LNCaP clone FGC (cell line): Measurements from ENCODE around the gene SV2C.
A peak's percentile ranks its signal among the peaks of the same experiment; 100 is the strongest.
"Not testable (repeated sequence)": the region's sequence is repeated elsewhere in the genome, so short reads cannot be mapped to it uniquely, and the experiment has no call there.

Source experiments
- DNase-seq: peaks from one replicate; pipeline ENCODE4 v3.0.0-alpha.2; 2011; ENCODE audit warnings: low read depth
- H3K4me3 ChIP-seq: 2 replicates; pipeline ENCODE4 v1.5.1; 2011; ENCODE audit warnings: mild to moderate bottlenecking, low read depth, low read length, control low read depth
- CTCF ChIP-seq: IDR thresholded peaks from 2 replicates; pipeline ENCODE4 v1.5.1; 2012; ENCODE audit warnings: mild to moderate bottlenecking; ENCODE audit not compliant: control insufficient read depth, insufficient read depth; ENCODE audit errors: extremely low read depth

Gene SV2C

GRCh38 chr5:76333571-76333970, 250.4 kb downstream of the SV2C start:
- no peak overlapping the region for H3K4me3 ChIP-seq
- no peak for DNase-seq
- TF ChIP-seq CTCF: no peak

DNA sequence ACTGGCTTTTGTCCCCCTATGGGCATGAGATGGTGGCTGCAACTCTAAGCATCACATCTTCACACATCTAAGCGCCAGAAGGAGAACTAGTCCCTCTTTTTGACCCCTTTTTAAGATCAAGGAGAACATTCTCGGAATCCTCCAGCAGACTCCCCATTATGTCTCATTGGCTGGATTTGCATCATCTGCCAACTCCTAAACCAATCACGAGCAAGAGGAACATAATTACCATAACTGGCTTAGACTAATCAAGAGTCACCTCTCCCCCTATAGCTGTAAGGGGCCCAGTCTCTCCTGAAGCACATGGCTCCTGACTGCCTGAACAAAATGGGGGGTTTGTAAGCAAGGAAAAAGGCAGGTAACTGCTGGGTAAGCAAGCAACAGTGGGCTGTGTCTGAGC, 251.4 kb downstream of the SV2C start:
- H3K4me3 ChIP-seq: no peak overlapping the region
- no peak for DNase-seq
- no peak for TF ChIP-seq CTCF

- DNase-seq, H3K4me3 ChIP-seq: not testable (repeated sequence)
Observed at GRCh38 chr5:76335451-76335850, 252.3 kb downstream of the SV2C start.

- not testable (repeated sequence) for H3K4me3 ChIP-seq
Observed at GRCh38 chr5:76336253-76336809, 253.1 kb downstream of the SV2C start.

DNA sequence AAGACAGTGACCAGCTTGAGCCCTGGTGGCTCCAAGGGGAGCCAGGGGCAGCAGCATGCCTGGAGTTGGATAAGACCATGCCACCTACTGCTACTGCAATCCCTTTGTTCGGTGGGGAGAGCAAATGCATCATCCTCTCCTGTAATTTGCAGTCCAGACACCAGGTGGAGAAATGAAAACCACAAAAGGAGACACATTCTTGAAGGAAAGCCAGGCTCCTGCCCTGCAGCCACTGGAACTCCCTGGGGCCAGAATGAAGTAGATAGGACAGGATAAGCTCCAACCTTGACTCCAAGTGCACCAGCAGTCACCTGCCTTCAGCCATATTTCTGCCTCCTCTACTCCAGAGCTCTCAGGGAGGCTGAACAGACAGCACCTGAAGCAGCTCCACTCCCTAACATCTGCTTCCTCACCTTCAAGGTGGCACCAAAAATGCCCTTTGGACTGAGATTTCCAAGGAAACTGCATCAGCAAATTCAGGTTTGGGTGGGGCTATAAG, 254.8 kb downstream of the SV2C start:
- no peak overlapping the region for H3K4me3 ChIP-seq
- TF ChIP-seq CTCF: peak; percentile 69
- DNase-seq: peak; percentile 74

More at GRCh38 chr5:76336253-76336809, 253.1 kb downstream of the SV2C start:
- not testable (repeated sequence) for DNase-seq

- H3K4me3 ChIP-seq: no peak overlapping the region
- DNase-seq: no peak
- no peak for TF ChIP-seq CTCF
Observed at GRCh38 chr5:76339919-76340318, 256.7 kb downstream of the SV2C start.

DNA sequence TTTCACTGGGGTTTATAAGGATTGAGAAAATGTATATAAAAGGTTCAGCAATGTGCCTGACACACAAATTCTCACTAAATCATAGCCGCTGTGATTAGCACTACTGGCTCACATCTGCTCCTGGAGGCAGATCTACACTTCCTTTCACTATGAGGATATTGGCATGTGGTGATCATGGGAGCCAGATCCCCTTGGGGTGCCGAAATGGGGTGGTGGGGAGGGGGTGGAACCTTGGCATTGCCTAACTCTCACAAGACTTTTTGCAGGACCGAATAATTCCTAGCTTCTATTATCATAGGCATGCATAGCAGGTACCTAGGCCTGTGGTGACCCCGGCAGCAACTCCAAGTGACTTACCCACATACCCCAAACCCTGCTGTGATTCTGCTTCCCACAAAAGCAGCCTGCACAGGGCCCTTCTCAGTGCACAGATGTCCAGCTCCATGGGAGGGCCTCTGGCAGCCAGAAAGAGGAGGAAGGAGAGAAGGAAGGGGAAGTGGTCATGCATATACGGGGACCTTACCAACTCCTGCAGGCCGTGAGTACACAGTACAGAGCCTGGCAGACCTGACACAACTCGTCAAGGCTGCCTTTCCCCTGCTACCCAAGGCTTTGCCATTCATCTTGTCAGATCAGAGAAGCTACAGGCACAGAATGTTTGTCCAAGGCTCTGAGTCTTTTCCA, 258.6 kb downstream of the SV2C start:
- H3K4me3 ChIP-seq: no peak overlapping the region
- no peak for TF ChIP-seq CTCF
- DNase-seq: no peak

DNA sequence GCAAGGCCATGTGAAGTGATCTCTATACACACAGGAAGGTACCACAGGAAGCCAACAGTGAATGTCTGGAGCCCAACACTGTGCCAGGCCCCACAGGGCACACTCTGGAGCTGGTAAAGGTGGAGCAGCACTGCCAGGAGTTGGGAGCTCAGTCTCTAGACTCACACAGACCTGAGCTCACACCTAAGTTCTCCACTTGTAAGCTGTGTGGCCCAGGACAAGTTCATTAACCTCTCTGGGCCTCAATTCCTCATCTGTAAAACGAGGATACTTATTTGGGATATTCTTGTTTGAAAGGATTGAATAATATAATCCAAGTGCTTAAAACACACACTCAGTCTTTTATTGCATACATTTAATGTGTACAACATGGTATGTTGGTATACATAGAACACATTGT, 259.3 kb downstream of the SV2C start:
- no peak overlapping the region for H3K4me3 ChIP-seq
- no peak for TF ChIP-seq CTCF
- no peak for DNase-seq
